Common myeloid progenitor, CD34-positive (primary cell): ENCODE measurements around the gene PIANP.

ENCODE experiments used
- CTCF ChIA-PET: fragments of 350-600 bp; sonication (Branson Sonifier 250); formaldehyde crosslinking; loops from one replicate; lab custom pipeline; 2021; ENCODE audit warnings: antibody characterized with exemption; lab: Charles Lee
- POLR2A ChIA-PET: fragments of 350-600 bp; sonication (Branson Sonifier 250); formaldehyde crosslinking; loops from one replicate; lab custom pipeline; 2021; ENCODE audit warnings: antibody characterized with exemption; lab: Charles Lee
- DNase-seq, 3 donors: peaks; one replicate each; pipeline versions ENCODE4 v3.0.0 to v3.0.0-alpha.2; 2013
- H3K27ac ChIP-seq, 2 experiments: 1 replicate in 1 of 2; 2 replicates in 1 of 2; pipeline ENCODE4 v1.7.0; 2013; ENCODE audit warnings: inconsistent platforms in 2 of 2, low read length in 2 of 2, mild to moderate bottlenecking in 2 of 2, low read depth in 1 of 2, moderate library complexity in 1 of 2; ENCODE audit not compliant: severe bottlenecking in 2 of 2, insufficient read depth in 1 of 2, poor library complexity in 1 of 2
- H3K27me3 ChIP-seq, 5 experiments: replicated peaks in 2 of 5; 1 replicate in 3 of 5; 2 replicates in 2 of 5; pipeline versions ENCODE4 v1.6.1 to v1.7.0; 2013; ENCODE audit warnings: low read length in 4 of 5, mild to moderate bottlenecking in 2 of 5, moderate library complexity in 2 of 5, inconsistent platforms in 1 of 5; ENCODE audit not compliant: insufficient read depth in 5 of 5, control insufficient read depth in 4 of 5
- H3K36me3 ChIP-seq, 4 experiments: 1 replicate in 2 of 4; 2 replicates in 2 of 4; pipeline versions ENCODE4 v1.6.1 to v1.7.0; 2013; ENCODE audit warnings: low read length in 3 of 4, control low read depth in 1 of 4, mild to moderate bottlenecking in 1 of 4; ENCODE audit not compliant: control insufficient read depth in 4 of 4, insufficient read depth in 4 of 4
- H3K4me1 ChIP-seq, 4 experiments: 1 replicate in 3 of 4; 2 replicates in 1 of 4; pipeline versions ENCODE4 v1.6.1 to v1.7.1; 2013; ENCODE audit warnings: low read length in 3 of 4, mild to moderate bottlenecking in 3 of 4, control low read depth in 1 of 4, inconsistent platforms in 1 of 4, moderate library complexity in 1 of 4; ENCODE audit not compliant: control insufficient read depth in 4 of 4, insufficient read depth in 4 of 4; ENCODE audit errors: control extremely low read depth in 1 of 4
- H3K4me3 ChIP-seq, 7 experiments: 1 replicate in 4 of 7; 2 replicates in 3 of 7; pipeline versions ENCODE4 v1.5.1 to v1.7.0; 2013; ENCODE audit warnings: mild to moderate bottlenecking in 7 of 7, low read length in 6 of 7, moderate library complexity in 6 of 7, inconsistent platforms in 2 of 7, low read depth in 2 of 7, control low read depth in 1 of 7; ENCODE audit not compliant: insufficient read depth in 4 of 7, control insufficient read depth in 1 of 7; ENCODE audit errors: extremely low read depth in 1 of 7
- H3K9me3 ChIP-seq, 5 experiments: 1 replicate in 4 of 5; 2 replicates in 1 of 5; pipeline versions ENCODE4 v1.6.1 to v1.7.1; 2013; ENCODE audit warnings: low read length in 4 of 5, mild to moderate bottlenecking in 2 of 5, inconsistent platforms in 1 of 5, low read depth in 1 of 5, moderate library complexity in 1 of 5; ENCODE audit not compliant: control insufficient read depth in 4 of 5, insufficient read depth in 2 of 5; ENCODE audit errors: control extremely low read depth in 1 of 5
- WGBS: methylation state at CpG from one replicate; pipeline ENCODE4 v1.1.5; 2013; ENCODE audit not compliant: insufficient coverage; 5-methylcytosine and 5-hydroxymethylcytosine counted together

Gene PIANP

GRCh38 chr12:6662906-6663742 is 37.5 kb downstream of the PIANP start, which contains the start of gene ING4:
Gene ING4, minus strand, starts transcription at chr12:6663119. Its CDS starts 18 bp downstream, at chr12:6663101.
- DNase-seq: peak; percentile 99 to 100 (median 99)
- H3K27ac ChIP-seq: peak within 1 kb of the TSS; percentile 90 to 91
- peaks cover 8 to 16% (median 13%) of the 10 kb centered on the region in 4 experiments for H3K4me1 ChIP-seq
- WGBS: under 1% methylated on average over 34 of the region's 37 CpGs
- CTCF ChIA-PET: interaction anchor here (1.3 to 5.9 kb wide), 6 partner anchors 11 to 48 kb away, joined by 4 to 39 read pairs (median 8); partner anchors contain the start of gene ZNF384
- no peaks in the 10 kb centered on the region for H3K9me3 ChIP-seq
- H3K36me3 ChIP-seq: peaks cover 6 to 29% (median 20%) of the 10 kb centered on the region in 4 experiments
- H3K27me3 ChIP-seq: no peaks in the 10 kb centered on the region
- POLR2A ChIA-PET: interaction anchor here (0.6 to 1.2 kb wide), 4 partner anchors 26 to 1024 kb away, joined by 3 to 6 read pairs (median 4); partner anchors contain the start of gene ZNF384
- peak within 1 kb of the TSS; percentile 57 to 95 (median 87) for H3K4me3 ChIP-seq

GRCh38 chr12:6662602-6662905 is 38.1 kb downstream of the PIANP start:
- no peak for DNase-seq

DNA sequence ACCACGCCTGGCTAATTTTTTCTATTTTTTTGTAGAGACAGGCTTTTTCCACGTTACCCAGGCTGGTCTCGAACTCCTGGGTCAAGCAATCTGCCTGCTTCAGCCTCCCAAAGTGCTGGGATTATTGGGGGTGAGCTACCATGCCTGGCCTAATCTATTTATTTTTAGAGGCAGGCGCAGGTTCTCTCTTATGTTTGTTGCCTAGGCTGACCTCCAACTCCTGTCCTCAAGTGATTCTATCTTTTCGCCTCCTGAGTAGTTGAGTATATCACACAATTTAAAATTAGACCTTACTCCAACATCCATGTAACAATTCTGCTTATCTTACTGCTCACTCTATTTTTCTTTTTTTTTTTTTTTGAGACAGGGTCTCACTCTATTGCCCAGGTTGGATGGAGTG is 46.6 kb downstream of the PIANP start:
- CTCF ChIA-PET: interaction anchor here (0.9 to 3.5 kb wide), 2 partner anchors 32 to 127 kb away, joined by 3 to 18 read pairs; no protein-coding TSS in a partner anchor
- H3K36me3 ChIP-seq: peaks cover 24 to 75% (median 41%) of the 10 kb centered on the region in 4 experiments
- no peaks in the 10 kb centered on the region for H3K9me3 ChIP-seq
- no peaks in the 10 kb centered on the region for H3K4me1 ChIP-seq
- DNase-seq: no peak
- no peak overlapping the region for H3K4me3 ChIP-seq
- POLR2A ChIA-PET: no interaction called here
- WGBS: 100% methylated on average over 3 of the region's 5 CpGs
- H3K27me3 ChIP-seq: no peaks in the 10 kb centered on the region
- H3K27ac ChIP-seq: no peak overlapping the region

More at GRCh38 chr12:6662602-6662905, 38.1 kb downstream of the PIANP start:
- Histone ChIP-seq H3K4me1 (peaks cover 8 to 16% (median 13%) of the 10 kb centered on the region in 4 experiments), H3K27ac (peak overlapping the region; percentile 90 to 91), H3K4me3 (peak overlapping the region; percentile 57 to 95 (median 87)), H3K36me3 (peaks cover 6 to 25% (median 16%) of the 10 kb centered on the region in 4 experiments), H3K27me3 (no peaks in the 10 kb centered on the region), H3K9me3 (no peaks in the 10 kb centered on the region)
- ChIA-PET CTCF (interaction anchor here (1.2 to 2.3 kb wide), 2 partner anchors 39 to 41 kb away, joined by 3 to 7 read pairs; no protein-coding TSS in a partner anchor), POLR2A (no interaction called here)
- 6% methylated on average over 6 of the region's 10 CpGs for WGBS

GRCh38 chr12:6653342-6653741 is 47.3 kb downstream of the PIANP start:
- H3K36me3 ChIP-seq: peaks cover 20 to 71% (median 42%) of the 10 kb centered on the region in 4 experiments
- CTCF ChIA-PET: interaction anchor here (0.9 kb wide), 1 partner anchor 128 kb away, joined by 3 read pairs; no protein-coding TSS in a partner anchor
- POLR2A ChIA-PET: no interaction called here
- no peak for DNase-seq
- no peak overlapping the region for H3K4me3 ChIP-seq
- no peak overlapping the region for H3K27ac ChIP-seq
- H3K4me1 ChIP-seq: no peaks in the 10 kb centered on the region
- no peaks in the 10 kb centered on the region for H3K9me3 ChIP-seq
- no peaks in the 10 kb centered on the region for H3K27me3 ChIP-seq
- WGBS: 100% methylated on average over 1 of the region's 1 CpG

- DNase-seq: no peak
- Histone ChIP-seq H3K9me3 (no peaks in the 10 kb centered on the region), H3K27ac (no peak overlapping the region), H3K4me1 (peaks cover 0 to 1% (median under 1%) of the 10 kb centered on the region in 4 experiments), H3K27me3 (no peaks in the 10 kb centered on the region), H3K4me3 (no peak overlapping the region), H3K36me3 (peaks cover 23 to 71% (median 45%) of the 10 kb centered on the region in 4 experiments)
- ChIA-PET POLR2A (interaction anchor here (0.7 kb wide), 1 partner anchor 16 kb away, joined by 3 read pairs; no protein-coding TSS in a partner anchor), CTCF (interaction anchor here (1.4 kb wide), 1 partner anchor 37 kb away, joined by 3 read pairs; no protein-coding TSS in a partner anchor)
- WGBS: 95% methylated on average over 11 of the region's 12 CpGs
These were observed 48.2 kb downstream of the PIANP start for GRCh38 chr12:6652391-6652790.

DNA sequence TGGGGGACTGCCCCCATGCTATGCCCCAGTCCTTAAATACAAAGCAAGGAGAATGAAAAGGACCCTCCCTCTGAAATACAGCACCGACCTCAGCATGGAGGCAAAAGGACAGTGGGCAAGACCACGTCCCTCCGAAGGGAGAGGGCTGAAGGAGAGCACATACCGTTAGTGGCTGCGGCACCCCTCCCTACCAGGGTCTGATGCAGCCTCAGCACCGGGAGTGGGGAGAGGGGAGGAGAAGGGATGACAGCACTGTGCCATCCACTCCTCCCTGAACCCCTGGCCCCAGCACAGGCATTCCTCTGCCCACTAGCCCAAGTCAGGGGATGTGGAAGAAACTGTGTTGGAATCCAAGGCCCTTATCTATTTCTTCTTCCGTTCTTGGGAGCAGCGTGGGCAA is 49.8 kb downstream of the PIANP start:
- ChIA-PET CTCF (interaction anchor here (1.4 kb wide), 1 partner anchor 35 kb away, joined by 3 read pairs; no protein-coding TSS in a partner anchor), POLR2A (no interaction called here)
- Histone ChIP-seq H3K4me3 (no peak overlapping the region), H3K9me3 (peaks cover 0 to 5% (median 0%) of the 10 kb centered on the region in 5 experiments), H3K27me3 (no peaks in the 10 kb centered on the region), H3K27ac (no peak overlapping the region), H3K4me1 (peaks cover 0 to 12% (median 4%) of the 10 kb centered on the region in 4 experiments), H3K36me3 (peaks cover 17 to 57% (median 44%) of the 10 kb centered on the region in 4 experiments)
- no peak for DNase-seq
- WGBS: 95% methylated on average over 4 of the region's 8 CpGs
